Endometrial microvascular endothelial cells (primary cell): Measurements from ENCODE around the gene IFI16. TPM values are rescaled to one million over a fixed set of nuclear protein-coding genes. Genes with fewer than 3 reads are reported as not detected.

Experiments
- in situ Hi-C: cut with HindIII; loops from 2 replicates; pipeline ENCODE4 v1.10.0; 2017; ENCODE audit warnings: low sequenced_read_pairs, low pct_unique_long_range_greater_than_20kb; ENCODE audit errors: inconsistent ontology term
- total RNA-seq: library from RNA; depleted of rRNA; stranded (reverse); fragments of >200 nt; gene quantifications from one replicate; pipeline ENCODE4 v1.2.3, GENCODE V29; 2015; ENCODE audit errors: inconsistent ontology term

The IFI16 gene
- total RNA-seq = 141 TPM

DNA sequence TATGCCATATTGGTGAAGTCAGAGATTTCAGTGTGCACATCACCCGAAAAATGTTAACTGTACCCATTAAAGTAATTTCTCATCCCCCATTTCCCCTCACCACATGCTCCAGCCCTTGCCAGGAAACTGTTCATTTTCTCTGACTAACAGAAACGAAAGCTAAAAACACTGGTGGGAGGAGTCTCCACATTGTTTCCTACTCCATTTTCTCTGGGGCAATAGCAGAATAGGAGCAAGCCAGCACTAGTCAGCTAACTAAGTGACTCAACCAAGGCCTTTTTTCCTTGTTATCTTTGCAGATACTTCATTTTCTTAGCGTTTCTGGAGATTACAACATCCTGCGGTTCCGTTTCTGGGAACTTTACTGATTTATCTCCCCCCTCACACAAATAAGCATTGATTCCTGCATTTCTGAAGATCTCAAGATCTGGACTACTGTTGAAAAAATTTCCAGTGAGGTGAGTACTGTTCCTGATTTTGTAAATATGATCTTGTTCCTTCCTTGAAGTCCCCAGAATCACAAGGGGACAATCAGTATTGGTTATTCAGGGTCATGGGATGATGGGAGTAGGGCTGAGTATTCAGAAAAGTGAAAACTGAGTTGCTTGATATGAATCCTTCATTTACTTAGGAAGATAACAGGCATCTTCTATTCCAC is at the start of gene IFI16:
Gene IFI16 (plus strand): TSS at position 204 of the 658 bp plus-strand sequence. CDS start 4,774 bp downstream, outside the sequence.
- in situ Hi-C loops = no loop called here

DNA sequence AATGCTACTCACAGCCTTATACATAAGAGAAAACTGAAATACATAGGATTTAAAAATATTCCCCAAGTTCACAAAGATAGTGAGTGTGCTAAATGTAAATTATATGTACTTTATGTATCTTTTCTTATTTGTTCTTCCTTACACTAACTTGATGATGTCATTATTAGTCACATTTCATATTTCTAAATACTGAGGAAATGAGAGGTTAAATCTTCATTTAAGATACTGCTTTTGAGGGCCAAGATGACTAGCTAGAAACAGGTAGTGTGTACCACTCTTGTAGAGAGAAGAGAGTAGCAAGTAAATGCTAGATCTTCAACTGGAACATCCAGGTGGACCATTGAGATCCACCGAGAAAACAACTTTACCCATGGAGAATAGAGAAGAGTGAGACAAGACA is 48.5 kb upstream of the IFI16 start:
- in situ Hi-C loops = no loop called here

GRCh38 chr1:158962983-158963382 is 46.7 kb upstream of the IFI16 start:
- in situ Hi-C loops = no loop called here

- in situ Hi-C loops = no loop called here
These were observed 40.5 kb upstream of the IFI16 start for GRCh38 chr1:158969166-158969565.

- in situ Hi-C loops = no loop called here
These were observed 39.9 kb upstream of the IFI16 start for GRCh38 chr1:158969855-158970254.

DNA sequence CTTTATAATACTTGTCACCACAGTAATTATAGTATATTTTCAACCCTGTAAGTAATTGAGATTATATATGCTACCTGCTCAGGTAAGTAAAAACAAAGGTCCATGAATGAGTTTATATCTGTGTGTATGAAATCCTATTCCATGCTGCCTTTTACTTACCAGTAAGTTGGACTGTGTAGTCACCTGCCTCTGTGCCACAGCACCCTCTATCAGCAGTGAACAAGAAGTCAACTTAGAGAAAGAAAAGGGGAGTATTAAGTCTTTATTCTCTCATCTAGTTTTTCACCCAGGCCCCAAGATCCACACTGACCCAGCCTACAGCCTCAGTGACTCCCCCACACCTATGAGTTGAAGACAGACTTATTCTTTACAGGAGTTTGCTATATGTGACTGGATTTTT is 36.9 kb upstream of the IFI16 start:
- in situ Hi-C loops = no loop called here

GRCh38 chr1:158976219-158976618 is 33.5 kb upstream of the IFI16 start:
- in situ Hi-C loops = no loop called here

GRCh38 chr1:158978730-158979129 is 31.0 kb upstream of the IFI16 start:
- in situ Hi-C loops = no loop called here

DNA sequence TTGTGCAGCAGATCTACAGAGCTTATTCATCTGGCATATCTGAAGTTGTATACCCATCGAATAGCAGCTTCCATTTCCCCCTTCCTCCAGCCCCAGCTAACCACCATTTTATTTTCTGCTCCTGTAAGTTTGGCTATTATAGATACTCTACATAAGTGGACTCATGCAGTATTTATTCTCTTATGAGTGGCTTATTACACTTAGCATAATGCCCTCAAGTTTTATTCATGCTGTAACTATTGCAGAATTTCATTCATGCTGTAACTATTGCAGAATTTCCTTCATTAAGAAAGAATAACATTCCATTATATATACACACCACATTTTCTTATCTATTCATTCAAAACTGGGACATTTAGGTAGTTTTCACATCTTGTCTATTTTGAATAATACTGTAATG is 30.5 kb upstream of the IFI16 start:
- in situ Hi-C loops = no loop called here

DNA sequence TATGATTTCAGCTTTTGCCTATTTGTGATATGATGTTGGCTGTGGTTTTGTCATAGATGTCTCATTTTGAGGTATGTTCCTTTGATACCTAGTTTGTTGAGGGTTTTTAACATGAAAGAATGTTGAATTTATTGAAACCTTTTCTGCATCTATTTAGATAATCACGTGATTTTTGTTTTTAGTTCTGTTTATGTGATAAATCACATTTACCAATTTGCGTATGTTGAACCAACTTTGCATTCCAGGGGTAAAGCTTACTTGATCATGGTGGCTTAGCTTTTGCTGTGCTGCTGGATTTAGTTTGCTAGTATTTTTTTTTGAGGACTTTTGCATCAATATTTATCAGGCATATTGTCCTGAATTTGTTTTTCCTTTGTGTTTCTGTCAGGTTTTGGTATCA is 26.5 kb upstream of the IFI16 start:
- in situ Hi-C loops = no loop called here

- in situ Hi-C loops = no loop called here
These were observed 25.3 kb upstream of the IFI16 start for GRCh38 chr1:158984386-158984785.

GRCh38 chr1:158989424-158989823 is 20.3 kb upstream of the IFI16 start:
- in situ Hi-C loops = no loop called here

- in situ Hi-C loops = no loop called here
These were observed 16.9 kb upstream of the IFI16 start for GRCh38 chr1:158992787-158993312.

DNA sequence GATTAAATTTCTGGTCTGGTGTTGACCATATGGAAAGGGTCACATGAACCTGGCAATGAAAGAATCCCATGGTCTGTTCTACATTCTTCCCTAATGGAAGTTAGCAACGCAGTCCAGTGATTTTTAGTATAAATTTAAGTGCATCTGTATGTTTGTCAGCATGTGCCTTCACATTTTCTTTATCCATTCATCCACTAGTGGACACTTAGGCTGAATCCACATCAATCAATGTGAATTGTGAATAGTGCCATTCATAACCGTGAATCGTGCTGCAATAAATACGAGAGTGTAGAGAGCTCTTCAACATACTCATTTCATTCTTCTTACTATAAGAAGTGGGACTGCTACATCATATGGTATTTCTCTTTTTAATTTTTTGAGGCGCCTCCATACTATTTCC is 12.7 kb upstream of the IFI16 start:
- in situ Hi-C loops = no loop called here

DNA sequence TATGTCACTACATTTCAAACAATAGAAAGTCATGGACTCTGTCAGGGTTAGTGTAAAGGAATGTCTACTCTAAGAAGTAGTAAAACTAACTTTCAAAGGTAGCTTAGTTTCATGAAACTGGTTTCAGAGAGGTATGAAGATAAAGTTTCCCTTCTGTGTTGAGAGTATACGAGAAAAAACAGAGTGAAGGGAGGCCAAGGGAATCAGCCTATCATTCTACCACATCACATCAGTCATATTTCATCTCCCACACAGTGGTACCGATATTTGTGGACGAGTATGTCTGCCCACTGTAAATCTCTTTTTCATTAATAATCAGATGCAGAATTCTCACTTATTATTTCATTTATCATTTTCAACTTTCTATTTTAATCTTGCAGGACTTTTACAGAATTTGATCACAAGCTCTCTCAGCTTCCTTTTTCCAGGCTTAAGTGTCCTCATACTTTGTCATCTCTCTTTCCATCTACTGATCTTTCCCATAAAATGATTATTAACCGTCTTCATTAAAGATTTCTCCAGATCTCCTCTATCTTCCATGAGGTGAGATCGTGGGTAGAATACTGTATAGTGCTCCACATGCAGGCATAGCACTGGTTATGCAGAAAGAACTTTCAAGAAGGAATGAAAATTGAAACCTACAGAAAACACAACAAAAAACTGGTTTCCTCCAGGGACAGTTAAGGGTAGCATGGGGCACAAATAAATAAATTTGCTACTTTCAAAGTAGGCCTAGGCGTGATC is 11.5 kb upstream of the IFI16 start:
- in situ Hi-C loops = no loop called here

DNA sequence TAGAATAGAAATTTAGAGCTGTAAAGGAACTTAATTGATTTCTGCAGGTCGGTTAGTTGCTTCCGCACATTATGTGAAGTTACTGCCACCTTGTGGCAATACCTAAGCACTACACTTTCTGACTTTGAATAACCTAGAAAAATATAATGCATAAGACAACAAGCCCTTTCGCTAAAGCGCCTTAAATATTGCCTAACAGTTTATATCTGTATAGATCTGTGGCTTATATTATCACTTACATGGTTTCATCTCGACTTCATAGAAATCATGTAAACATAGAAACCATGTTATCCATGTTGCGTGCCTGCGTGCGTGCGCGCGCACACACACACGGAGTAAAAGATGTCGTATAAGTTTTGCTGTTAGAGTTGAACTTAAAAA is 10.9 kb upstream of the IFI16 start:
- in situ Hi-C loops = no loop called here

DNA sequence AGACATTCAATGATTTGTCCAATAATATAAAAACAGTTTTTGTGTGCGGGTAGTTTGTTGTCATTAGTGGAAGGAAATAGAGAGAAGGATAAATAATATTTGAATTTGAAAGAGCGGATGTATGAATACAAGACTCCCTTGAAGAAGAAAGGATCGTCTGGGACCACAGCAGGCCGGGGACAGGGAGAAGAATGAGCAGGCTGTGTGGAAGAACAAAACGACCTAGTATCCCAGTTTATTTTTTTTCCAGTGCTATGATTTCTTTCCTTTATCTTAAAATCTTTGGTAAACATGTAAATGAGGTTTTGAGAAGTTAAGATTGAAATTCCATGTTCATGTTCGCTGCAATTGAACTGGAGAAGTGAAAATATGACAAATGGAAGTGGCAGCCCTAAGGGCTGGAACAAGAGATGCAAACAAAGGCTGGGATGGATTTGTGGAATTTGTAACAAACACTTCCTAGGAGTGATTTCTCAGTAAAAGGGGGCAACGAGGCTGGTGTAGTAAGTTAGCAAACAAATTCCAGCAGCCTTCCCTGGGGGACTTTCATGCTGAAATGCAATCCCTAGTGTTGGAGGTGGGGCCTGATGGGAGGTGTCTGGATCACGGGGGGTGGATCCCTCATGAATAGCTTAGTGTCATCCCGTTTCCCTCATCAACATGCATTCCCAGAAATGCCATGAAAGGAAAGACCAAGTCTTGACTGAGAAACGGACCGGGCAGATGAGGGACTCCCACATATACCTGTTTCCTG is 10.2 kb upstream of the IFI16 start:
- in situ Hi-C loops = no loop called here

GRCh38 chr1:159000070-159000409 is 9.7 kb upstream of the IFI16 start:
- in situ Hi-C loops = no loop called here

GRCh38 chr1:159000625-159001024 is 9.1 kb upstream of the IFI16 start:
- in situ Hi-C loops = no loop called here

DNA sequence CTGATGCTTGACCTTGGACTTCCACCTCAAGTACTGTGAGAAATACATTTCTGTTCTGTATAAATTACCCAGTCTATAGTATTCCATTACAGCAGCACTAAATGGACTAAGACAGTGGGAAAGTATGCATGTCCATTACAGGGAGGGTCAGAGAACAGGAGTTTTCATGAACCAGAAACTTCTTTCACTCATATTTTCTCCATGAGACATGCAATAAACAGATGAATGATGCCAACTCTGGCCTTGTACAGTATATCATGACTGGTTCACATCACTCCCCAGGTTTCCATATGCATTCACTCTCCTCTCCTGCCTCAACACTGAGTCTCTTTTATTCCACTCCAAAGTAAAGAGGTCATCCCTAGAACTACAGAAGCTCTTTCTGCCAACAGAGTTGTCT is 4.5 kb upstream of the IFI16 start:
- in situ Hi-C loops = no loop called here
